GM20431 (cell line): ENCODE results near the gene ACAP3.

ENCODE experiments used
- in situ Hi-C: fragments of 300-500 bp; cut with MseI, MboI; formaldehyde crosslinking; loops from one replicate; pipeline ENCODE4 v1.15.0; 2020; ENCODE audit warnings: low sequenced_read_pairs; ENCODE audit not compliant: unreplicated experiment

The ACAP3 gene

GRCh38 chr1:1331068-1331965, 23.6 kb upstream of the ACAP3 start, which contains the start of gene TAS1R3:
Gene TAS1R3 (plus strand): TSS chr1:1331280. CDS start chr1:1331346, 66 bp downstream.
- in situ Hi-C loops: no loop called here

- in situ Hi-C loops: no loop called here
Measured at GRCh38 chr1:1330366-1331067, 22.8 kb upstream of the ACAP3 start.

GRCh38 chr1:1329304-1330210, 21.8 kb upstream of the ACAP3 start:
- in situ Hi-C loops: no loop called here

GRCh38 chr1:1328254-1328653, 20.5 kb upstream of the ACAP3 start:
- in situ Hi-C loops: no loop called here

- in situ Hi-C loops: no loop called here
Measured at GRCh38 chr1:1327291-1327690, 19.6 kb upstream of the ACAP3 start.

GRCh38 chr1:1326075-1326605, 18.4 kb upstream of the ACAP3 start:
- in situ Hi-C loops: no loop called here

GRCh38 chr1:1325288-1326074, 17.8 kb upstream of the ACAP3 start:
- in situ Hi-C loops: no loop called here

GRCh38 chr1:1324524-1325287, 17.0 kb upstream of the ACAP3 start, which contains the start of the genes CPTP and INTS11:
Gene CPTP (plus strand): TSS chr1:1324802. CDS start chr1:1326911, 2,109 bp downstream.
Gene INTS11 (minus strand): TSS chr1:1324660. CDS start chr1:1324608, 52 bp downstream.
- in situ Hi-C loops: no loop called here

GRCh38 chr1:1324084-1324523, 16.4 kb upstream of the ACAP3 start:
- in situ Hi-C loops: no loop called here

GRCh38 chr1:1322952-1323351, 15.2 kb upstream of the ACAP3 start:
- in situ Hi-C loops: no loop called here

- in situ Hi-C loops: no loop called here
Measured at GRCh38 chr1:1322418-1322817, 14.7 kb upstream of the ACAP3 start.

GRCh38 chr1:1321477-1321876, 13.7 kb upstream of the ACAP3 start:
- in situ Hi-C loops: no loop called here

GRCh38 chr1:1320666-1321448, 13.1 kb upstream of the ACAP3 start:
- in situ Hi-C loops: no loop called here

GRCh38 chr1:1319646-1319941, 11.9 kb upstream of the ACAP3 start:
- in situ Hi-C loops: no loop called here

- in situ Hi-C loops: no loop called here
Measured at GRCh38 chr1:1318777-1319645, 11.3 kb upstream of the ACAP3 start.

GRCh38 chr1:1318131-1318652, 10.5 kb upstream of the ACAP3 start:
- in situ Hi-C loops: no loop called here

- in situ Hi-C loops: no loop called here
Measured at GRCh38 chr1:1317420-1317819, 9.7 kb upstream of the ACAP3 start.
